Kidney (tissue), 22 donors: ENCODE data around the gene HMCES. TPM values are rescaled to one million over a fixed set of nuclear protein-coding genes. Genes with fewer than 3 reads are reported as not detected.

ENCODE experiments used
- DNase-seq, 5 donors: peaks; one replicate each; pipeline ENCODE4 v3.0.0-alpha.2; 2013 to 2020
- FAIRE-seq: peaks from 2 replicates; lab custom pipeline; 2012; peaks lifted over from hg19 to GRCh38; lab: Jason Lieb, UNC
- H3K27ac ChIP-seq, 2 donors: one replicate each; pipeline ENCODE4 v1.7.0; 2013; ENCODE audit warnings: low read depth in 2 of 2, low read length in 2 of 2, inconsistent platforms in 1 of 2
- H3K27me3 ChIP-seq: one replicate; pipeline ENCODE4 v1.7.1; 2013; ENCODE audit warnings: low read length, inconsistent platforms; ENCODE audit not compliant: control insufficient read depth, insufficient read depth
- H3K36me3 ChIP-seq, 3 donors: one replicate each; pipeline versions ENCODE4 v1.7.0 to v1.7.1; 2013; ENCODE audit warnings: low read length in 3 of 3, control low read depth in 1 of 3, inconsistent platforms in 1 of 3; ENCODE audit not compliant: insufficient read depth in 3 of 3, control insufficient read depth in 2 of 3
- H3K4me1 ChIP-seq, 3 donors: one replicate each; pipeline versions ENCODE4 v1.7.0 to v1.7.1; 2013; ENCODE audit warnings: low read length in 3 of 3, inconsistent platforms in 1 of 3, low read depth in 1 of 3; ENCODE audit not compliant: control insufficient read depth in 2 of 3, insufficient read depth in 2 of 3
- H3K4me3 ChIP-seq, 3 donors: one replicate each; pipeline versions ENCODE4 v1.7.0 to v1.8.1; 2013; ENCODE audit warnings: low read length in 3 of 3, control low read depth in 1 of 3, inconsistent platforms in 1 of 3
- H3K9ac ChIP-seq, 3 donors: one replicate each; pipeline versions ENCODE4 v1.7.0 to v1.7.1; 2013; ENCODE audit warnings: low read length in 3 of 3, control low read depth in 1 of 3, inconsistent platforms in 1 of 3
- H3K9me3 ChIP-seq, 3 donors: one replicate each; pipeline versions ENCODE4 v1.7.0 to v1.7.1; 2013; ENCODE audit warnings: low read length in 3 of 3, control low read depth in 1 of 3, inconsistent platforms in 1 of 3; ENCODE audit not compliant: control insufficient read depth in 2 of 3, insufficient read depth in 1 of 3
- intact Hi-C: fragments of 100-400 bp; cut with DNase I; formaldehyde crosslinking; loops from one replicate; pipeline ENCODE4 v1.11.1; 2022
- long read RNA-seq, 10 donors: library from polyadenylated mRNA in 1 of 10; unstranded in 1 of 10; transcript quantifications; one replicate each; pipeline ENCODE4 v2.0.0 and lab custom pipeline, GENCODE V29; 2021 to 2026
- polyA plus RNA-seq: library from polyadenylated mRNA; stranded (reverse); fragments of 350-450 nt; fragmentation: Illumina TruSeq; extraction: RNeasy Lipid Tissue Mini Kit (QIAGEN cat#74804); gene quantifications from one replicate; pipeline ENCODE4 v1.2.3, GENCODE V29; 2014; ENCODE audit warnings: low read depth, low replicate concordance; ENCODE audit not compliant: insufficient read depth
- total RNA-seq: library from RNA; stranded (reverse); fragmentation: NEBNext Ultra II Directional; extraction: Animal tissue kit (Norgen Biotek cat#: 25700); gene quantifications from one replicate; pipeline ENCODE4 v1.2.1, GENCODE V29; 2021
- TF ChIP-seq, protein P1 (sequence below): IDR thresholded peaks from 3 replicates; pipeline ENCODE4 v1.5.1; 2012; ENCODE audit warnings: mild to moderate bottlenecking, moderate library complexity, borderline replicate concordance; ENCODE audit not compliant: insufficient read depth; ENCODE audit errors: extremely low read depth
- donor health status: control.
- donor health status: control.
- donor health status: control.
- donor health status: control.
- donor health status: control.
- donor health status: DM: yes; HTN: yes; CAD: no.
- donor health status: Normal renal cell carcinoma (clear cell type).

HMCES gene
- 40.1 TPM for total RNA-seq
- polyA plus RNA-seq = 37.4 TPM
- long read RNA-seq, donor 1, partial matches to known transcripts = 7 of 15 reads
- long read RNA-seq, donor 1, other reads (novel, unspliced or antisense) = 0 of 15 reads
- long read RNA-seq, donor 2, partial matches to known transcripts = 21 of 27 reads
- long read RNA-seq, donor 2, other reads (novel, unspliced or antisense) = 0 of 27 reads
- long read RNA-seq, donor 3, transcript HMCES-201 (7 exons, 2,515 nt) = major isoform, 8 of 26 reads
- long read RNA-seq, donor 3, partial matches to known transcripts = 17 of 26 reads
- long read RNA-seq, donor 3, other reads (novel, unspliced or antisense) = 0 of 26 reads
- long read RNA-seq, donor 4, transcript HMCES-201 (7 exons, 2,515 nt) = major isoform, 6 of 19 reads
- long read RNA-seq, donor 4, partial matches to known transcripts = 11 of 19 reads
- long read RNA-seq, donor 4, other reads (novel, unspliced or antisense) = 0 of 19 reads
- long read RNA-seq, donor 5, partial matches to known transcripts = 0 of 1 reads
- long read RNA-seq, donor 5, other reads (novel, unspliced or antisense) = 0 of 1 reads
- long read RNA-seq, donor 6, transcript HMCES-201 (7 exons, 2,515 nt) = major isoform, 5 of 12 reads
- long read RNA-seq, donor 6, partial matches to known transcripts = 7 of 12 reads
- long read RNA-seq, donor 6, other reads (novel, unspliced or antisense) = 0 of 12 reads
- long read RNA-seq, donor 7, transcript HMCES-201 (7 exons, 2,515 nt) = major isoform, 33 of 64 reads
- long read RNA-seq, donor 7, transcript HMCES-204 (7 exons, 1,952 nt) = minor isoform, 9 of 64 reads
- long read RNA-seq, donor 7, partial matches to known transcripts = 8 of 64 reads
- long read RNA-seq, donor 7, other reads (novel, unspliced or antisense) = 11 of 64 reads
- long read RNA-seq, donor 8, partial matches to known transcripts = 737 of 741 reads
- long read RNA-seq, donor 8, other reads (novel, unspliced or antisense) = 0 of 741 reads
- long read RNA-seq, donor 9, partial matches to known transcripts = 0 of 2 reads
- long read RNA-seq, donor 9, other reads (novel, unspliced or antisense) = 0 of 2 reads
- long read RNA-seq, donor 10, partial matches to known transcripts = 12 of 17 reads
- long read RNA-seq, donor 10, other reads (novel, unspliced or antisense) = 0 of 17 reads

- intact Hi-C loops = no loop called here
- no peaks in the 10 kb centered on the region for H3K9me3 ChIP-seq
- DNase-seq = peak; percentile 95 to 98 (median 96)
- H3K9ac ChIP-seq = peak within 1 kb of the TSS; percentile 67 to 88 (median 75)
- H3K36me3 ChIP-seq = peaks cover 4 to 31% (median 20%) of the 10 kb centered on the region in 3 donors
- H3K4me1 ChIP-seq = peaks cover 2 to 9% (median 6%) of the 10 kb centered on the region in 3 donors
- TF ChIP-seq, protein P1, sequence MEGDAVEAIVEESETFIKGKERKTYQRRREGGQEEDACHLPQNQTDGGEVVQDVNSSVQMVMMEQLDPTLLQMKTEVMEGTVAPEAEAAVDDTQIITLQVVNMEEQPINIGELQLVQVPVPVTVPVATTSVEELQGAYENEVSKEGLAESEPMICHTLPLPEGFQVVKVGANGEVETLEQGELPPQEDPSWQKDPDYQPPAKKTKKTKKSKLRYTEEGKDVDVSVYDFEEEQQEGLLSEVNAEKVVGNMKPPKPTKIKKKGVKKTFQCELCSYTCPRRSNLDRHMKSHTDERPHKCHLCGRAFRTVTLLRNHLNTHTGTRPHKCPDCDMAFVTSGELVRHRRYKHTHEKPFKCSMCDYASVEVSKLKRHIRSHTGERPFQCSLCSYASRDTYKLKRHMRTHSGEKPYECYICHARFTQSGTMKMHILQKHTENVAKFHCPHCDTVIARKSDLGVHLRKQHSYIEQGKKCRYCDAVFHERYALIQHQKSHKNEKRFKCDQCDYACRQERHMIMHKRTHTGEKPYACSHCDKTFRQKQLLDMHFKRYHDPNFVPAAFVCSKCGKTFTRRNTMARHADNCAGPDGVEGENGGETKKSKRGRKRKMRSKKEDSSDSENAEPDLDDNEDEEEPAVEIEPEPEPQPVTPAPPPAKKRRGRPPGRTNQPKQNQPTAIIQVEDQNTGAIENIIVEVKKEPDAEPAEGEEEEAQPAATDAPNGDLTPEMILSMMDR = no peak
- peak within 1 kb of the TSS; percentile 92 to 95 for H3K27ac ChIP-seq
- H3K4me3 ChIP-seq = peak within 1 kb of the TSS; percentile 81 to 87 (median 84)
- no peaks in the 10 kb centered on the region for H3K27me3 ChIP-seq
- FAIRE-seq = no peak
Observed at GRCh38 chr3:129278439-129278965, at the start of gene HMCES. Gene HMCES, plus strand, starts transcription at chr3:129278870. Its CDS starts 863 bp downstream, at chr3:129279733.

- Histone ChIP-seq H3K9me3 (no peaks in the 10 kb centered on the region), H3K4me3 (no peak overlapping the region), H3K9ac (no peak overlapping the region), H3K27me3 (no peaks in the 10 kb centered on the region), H3K36me3 (no peaks in the 10 kb centered on the region), H3K4me1 (peaks cover 0 to 8% (median 3%) of the 10 kb centered on the region in 3 donors), H3K27ac (peak overlapping the region in 1 of 2 donors; percentile 60)
- intact Hi-C loops = no loop called here
- FAIRE-seq (no peak), DNase-seq (peak in 4 of 5 donors; percentile 43 to 59 (median 50))
- TF ChIP-seq, protein P1 = no peak
Observed at GRCh38 chr3:129228891-129229585, 49.6 kb upstream of the HMCES start.
